Activated B cell treated with CpG ODN at 0.5 μM for 24 hours (primary cell): ENCODE measurements around the gene METAP2. TPM values are rescaled to one million over a fixed set of nuclear protein-coding genes. Genes with fewer than 3 reads are reported as not detected.
A peak's percentile ranks its signal among the peaks of the same experiment; 100 is the strongest.
"Not testable (repeated sequence)": the region's sequence is repeated elsewhere in the genome, so short reads cannot be mapped to it uniquely, and the experiment has no call there.

Experiments
- ATAC-seq: fragments of 200-7000 bp; cut with Tn5 transposase; one replicate; pipeline ENCODE4 v1.10.0; 2021; ENCODE audit warnings: low read depth, mild to moderate bottlenecking, moderate library complexity
- CTCF ChIA-PET: fragments of 350-600 bp; sonication (Branson Sonifier 250); formaldehyde crosslinking; loops from one replicate; lab custom pipeline; 2021; ENCODE audit warnings: antibody characterized with exemption; lab: Charles Lee
- POLR2A ChIA-PET: fragments of 350-600 bp; sonication (Branson Sonifier 250); formaldehyde crosslinking; loops from one replicate; lab custom pipeline; 2021; ENCODE audit warnings: antibody characterized with exemption; lab: Charles Lee
- DNase-seq: peaks from one replicate; pipeline ENCODE4 v3.0.0; 2022
- H3K27ac Mint-ChIP-seq: one replicate; pipeline ENCODE4 v1.8.0; 2020; ENCODE audit warnings: mixed read lengths
- H3K27me3 Mint-ChIP-seq: one replicate; pipeline ENCODE4 v1.8.0; 2021; ENCODE audit warnings: mixed read lengths
- H3K36me3 Mint-ChIP-seq: one replicate; pipeline ENCODE4 v1.8.0; 2021; ENCODE audit warnings: low read depth, mixed read lengths
- H3K4me1 Mint-ChIP-seq: one replicate; pipeline ENCODE4 v1.8.0; 2021; ENCODE audit warnings: mixed read lengths
- H3K4me3 Mint-ChIP-seq: one replicate; pipeline ENCODE4 v1.8.0; 2020; ENCODE audit warnings: mild to moderate bottlenecking, mixed read lengths
- H3K9me3 Mint-ChIP-seq: one replicate; pipeline ENCODE4 v1.8.0; 2020; ENCODE audit warnings: mixed read lengths
- CTCF ChIP-seq: fragments of 200-600 bp; IDR thresholded peaks from one replicate; pipeline ENCODE4 v1.8.0; 2022; ENCODE audit warnings: antibody characterized with exemption, mild to moderate bottlenecking
- intact Hi-C: fragments of 100-400 bp; cut with micrococcal nuclease; formaldehyde crosslinking; loops from one replicate; pipeline ENCODE4 v1.15.1; 2024
- total RNA-seq: library from RNA; stranded (reverse); gene quantifications from 2 replicates; pipeline ENCODE4 v1.2.3, GENCODE V29; 2022

Gene METAP2
- total RNA-seq, 1 donor from 2014 or later: 63.0 TPM

- TF ChIP-seq CTCF: no peak
- ATAC-seq (no peak), DNase-seq (no peak)
- no peaks in the 10 kb centered on the region for H3K36me3 Mint-ChIP-seq
- CTCF ChIA-PET: no interaction called here
- peaks cover 22% of the 10 kb centered on the region for H3K4me1 Mint-ChIP-seq
- POLR2A ChIA-PET: no interaction called here
- H3K9me3 Mint-ChIP-seq: no peaks in the 10 kb centered on the region
- no peaks in the 10 kb centered on the region for H3K27me3 Mint-ChIP-seq
- no peak overlapping the region for H3K27ac Mint-ChIP-seq
- H3K4me3 Mint-ChIP-seq: no peak overlapping the region
- intact Hi-C loops: no loop called here
These were observed 36.4 kb upstream of the METAP2 start for GRCh38 chr12:95437565-95437964.

- DNase-seq (no peak), ATAC-seq (peak; percentile 84)
- ChIA-PET CTCF (no interaction called here), POLR2A (interaction anchor here (2.4 kb wide), 1 partner anchor 34 kb away, joined by 12 read pairs; the partner anchor contains the start of gene METAP2)
- Mint-ChIP-seq H3K4me3 (peak overlapping the region; percentile 38), H3K36me3 (no peaks in the 10 kb centered on the region), H3K27me3 (peaks cover 5% of the 10 kb centered on the region), H3K27ac (no peak overlapping the region), H3K4me1 (peaks cover 22% of the 10 kb centered on the region), H3K9me3 (no peaks in the 10 kb centered on the region)
- intact Hi-C loops: no loop called here
- TF ChIP-seq CTCF: no peak
These were observed 34.3 kb upstream of the METAP2 start for GRCh38 chr12:95439461-95440230.

- H3K4me1 Mint-ChIP-seq: peaks cover 22% of the 10 kb centered on the region
- no peak overlapping the region for H3K4me3 Mint-ChIP-seq
- intact Hi-C loops: no loop called here
- CTCF ChIA-PET: no interaction called here
- POLR2A ChIA-PET: interaction anchor here (2.4 kb wide), 1 partner anchor 33 kb away, joined by 12 read pairs; the partner anchor contains the start of gene METAP2
- no peaks in the 10 kb centered on the region for H3K36me3 Mint-ChIP-seq
- no peak for DNase-seq
- no peak overlapping the region for H3K27ac Mint-ChIP-seq
- peak; percentile 25 for ATAC-seq
- H3K27me3 Mint-ChIP-seq: peaks cover 11% of the 10 kb centered on the region
- TF ChIP-seq CTCF: no peak
- H3K9me3 Mint-ChIP-seq: no peaks in the 10 kb centered on the region
These were observed 33.6 kb upstream of the METAP2 start for GRCh38 chr12:95440401-95440800.

GRCh38 chr12:95443459-95443858 lies 30.5 kb upstream of the METAP2 start:
- CTCF ChIA-PET: no interaction called here

GRCh38 chr12:95445099-95445498 lies 28.9 kb upstream of the METAP2 start:
- Mint-ChIP-seq H3K27me3 (peaks cover 32% of the 10 kb centered on the region), H3K4me1 (peaks cover 11% of the 10 kb centered on the region)
- ATAC-seq, DNase-seq, CTCF ChIA-PET, POLR2A ChIA-PET, H3K9me3 Mint-ChIP-seq, intact Hi-C loops, H3K36me3 Mint-ChIP-seq, H3K4me3 Mint-ChIP-seq, H3K27ac Mint-ChIP-seq: not testable (repeated sequence)

More at GRCh38 chr12:95443459-95443858, 30.5 kb upstream of the METAP2 start:
- DNase-seq: no peak
- no peaks in the 10 kb centered on the region for H3K9me3 Mint-ChIP-seq
- no peak for ATAC-seq
- TF ChIP-seq CTCF: no peak
- no peak overlapping the region for H3K4me3 Mint-ChIP-seq
- no peak overlapping the region for H3K27ac Mint-ChIP-seq
- intact Hi-C loops: no loop called here
- no peaks in the 10 kb centered on the region for H3K36me3 Mint-ChIP-seq
- POLR2A ChIA-PET: no interaction called here
- peaks cover 26% of the 10 kb centered on the region for H3K27me3 Mint-ChIP-seq
- H3K4me1 Mint-ChIP-seq: peaks cover 22% of the 10 kb centered on the region
